22Rv1 (cell line): ENCODE data around the gene USP48.

Experiments
- H3K27ac ChIP-seq: fragments of 450-650 bp; 2 replicates; pipeline ENCODE4 v1.5.1; 2017
- CTCF ChIP-seq: fragments of 450-650 bp; IDR thresholded peaks from 2 replicates; pipeline ENCODE4 v1.5.1; 2017; ENCODE audit warnings: mild to moderate bottlenecking
- ZFX ChIP-seq: fragments of 450-650 bp; IDR thresholded peaks from 2 replicates; pipeline ENCODE4 v1.6.1; 2017; ENCODE audit warnings: antibody characterized with exemption, borderline replicate concordance

Gene USP48

GRCh38 chr1:21670059-21670881 is 112.7 kb downstream of the USP48 start:
- TF ChIP-seq CTCF = no peak
- no peak for TF ChIP-seq ZFX
- H3K27ac ChIP-seq = no peak overlapping the region

GRCh38 chr1:21669258-21670058 is 113.5 kb downstream of the USP48 start, which contains the start of gene RAP1GAP:
RAP1GAP (minus strand) TSS chr1:21669357; CDS start chr1:21620032, 49,325 bp downstream.
- H3K27ac ChIP-seq = no peak within 1 kb of the TSS
- no peak for TF ChIP-seq CTCF
- no peak for TF ChIP-seq ZFX

DNA sequence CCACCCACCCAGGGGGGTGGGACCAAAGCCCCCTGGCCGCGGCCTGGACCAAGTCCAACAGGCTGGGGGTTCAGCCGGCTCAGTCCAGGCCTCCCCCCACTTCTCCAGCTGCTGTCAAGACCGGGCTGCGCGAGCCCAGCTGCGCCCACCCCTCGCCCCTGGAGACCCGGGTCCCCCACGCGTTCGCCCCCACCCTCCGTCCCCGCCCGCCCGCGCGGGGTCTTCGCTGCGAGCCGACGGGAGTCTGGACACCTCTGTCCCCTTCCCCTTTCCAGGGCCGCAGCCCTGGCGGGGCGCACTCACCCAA is 114.0 kb downstream of the USP48 start:
- no peak for TF ChIP-seq CTCF
- no peak for TF ChIP-seq ZFX
- no peak overlapping the region for H3K27ac ChIP-seq

DNA sequence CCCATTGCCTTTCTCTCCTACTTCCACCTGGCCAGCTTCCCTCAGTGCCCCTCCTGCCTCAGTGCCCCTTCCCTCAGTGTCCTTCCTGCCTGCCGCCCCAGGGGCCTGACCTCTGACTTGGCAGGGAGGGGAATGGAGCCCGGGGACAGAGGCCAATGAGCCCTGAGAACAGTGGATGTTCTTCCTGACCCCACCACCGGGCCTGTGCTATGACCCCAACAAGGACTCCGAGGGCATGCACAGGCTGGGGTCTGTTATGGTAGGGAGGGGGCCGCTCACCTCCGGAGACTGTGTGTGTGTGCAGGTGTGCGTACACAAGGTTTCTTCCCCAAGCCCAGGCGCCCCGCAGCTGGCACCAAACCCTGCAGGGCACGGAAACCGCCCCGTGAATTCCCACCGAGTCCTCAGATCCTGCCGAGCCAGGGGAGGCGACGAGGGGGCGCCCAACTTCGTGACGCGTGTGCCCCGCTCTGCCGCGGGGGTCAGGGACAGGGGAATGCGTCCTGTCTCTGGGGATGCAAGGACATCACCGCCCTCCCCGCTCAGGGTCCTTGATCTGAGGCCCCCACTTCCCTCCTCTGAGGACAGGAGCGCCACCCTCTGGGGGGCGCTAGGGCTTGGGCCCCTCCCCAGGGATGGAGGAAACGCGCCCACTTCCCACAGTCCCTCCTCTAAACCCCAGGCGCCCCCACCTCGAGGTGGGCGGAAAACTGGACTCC is 114.6 kb downstream of the USP48 start:
- no peak for TF ChIP-seq ZFX
- no peak for TF ChIP-seq CTCF
- no peak overlapping the region for H3K27ac ChIP-seq

GRCh38 chr1:21667348-21668231 is 115.4 kb downstream of the USP48 start:
- no peak overlapping the region for H3K27ac ChIP-seq
- TF ChIP-seq CTCF (no peak), ZFX (no peak)

GRCh38 chr1:21666576-21667320 is 116.2 kb downstream of the USP48 start:
- TF ChIP-seq ZFX (no peak), CTCF (no peak)
- H3K27ac ChIP-seq = no peak overlapping the region
